ENCODE data around the gene OR4S2.

- TF ChIP-seq CTCF (IDR thresholded peaks at IDR 0.05 in 2 of 3, conservative IDR thresholded peaks at IDR 0.05 in 1 of 3; ENCODE audit: control insufficient read depth in 2 of 3, extremely low read depth in 1 of 3, insufficient read depth in 1 of 3, low read depth in 3 of 3, low read length in 3 of 3) (no peak), CREM (IDR thresholded peaks at IDR 0.05; ENCODE audit: low read depth) (no peak), JUNB (IDR thresholded peaks at IDR 0.05) (no peak), POLR2A (IDR thresholded peaks at IDR 0.05; ENCODE audit: low read depth, low read length) (no peak), MYB (IDR thresholded peaks at IDR 0.05; ENCODE audit: borderline replicate concordance, low read depth, low read length) (no peak), BRCA1 (IDR thresholded peaks at IDR 0.05; ENCODE audit: low read depth, low read length) (no peak), HDGF (IDR thresholded peaks at IDR 0.05) (no peak), CHD4 (IDR thresholded peaks at IDR 0.05) (no peak)
These were observed 25.7 kb downstream of the OR4S2 start for GRCh38 chr11:55673860-55674259.

Data from GM12878 (cell line).